ENCODE measurements around the gene NAV2. TPM values are rescaled to one million over a fixed set of nuclear protein-coding genes. Genes with fewer than 3 reads are reported as not detected.

Gene NAV2
- total RNA-seq, 2 donors from 2014 or later, result 21.3 to 45.3 TPM

GRCh38 chr11:19812096-19812495 is 99.5 kb downstream of the NAV2 start:
- TF ChIP-seq CTCF (IDR thresholded peaks at IDR 0.05), result no peak
- DNase-seq, result no peak
- Histone ChIP-seq H3K27me3 (no peaks in the 10 kb centered on the region), H3K9me3 (no peaks in the 10 kb centered on the region), H3K4me1 (no peaks in the 10 kb centered on the region), H3K9ac (ENCODE audit: low read depth in 2 of 2, low read length in 2 of 2) (no peak overlapping the region), H3K4me3 (no peak overlapping the region), H3K27ac (no peak overlapping the region), H3K36me3 (no peaks in the 10 kb centered on the region)
- intact Hi-C loops (cut with DNase I), result no loop called here

- DNase-seq, result no peak
- intact Hi-C loops (cut with DNase I), result no loop called here
- H3K36me3 ChIP-seq, result no peaks in the 10 kb centered on the region
- H3K27me3 ChIP-seq, result no peaks in the 10 kb centered on the region
- no peak overlapping the region for H3K27ac ChIP-seq
- H3K4me3 ChIP-seq, result no peak overlapping the region
- no peaks in the 10 kb centered on the region for H3K9me3 ChIP-seq
- no peak overlapping the region for H3K9ac ChIP-seq (ENCODE audit: low read depth in 2 of 2, low read length in 2 of 2)
- no peaks in the 10 kb centered on the region for H3K4me1 ChIP-seq
- no peak for TF ChIP-seq CTCF (IDR thresholded peaks at IDR 0.05)
Measured at GRCh38 chr11:19812710-19813109, 100.1 kb downstream of the NAV2 start.

GRCh38 chr11:19813158-19813879 is 100.7 kb downstream of the NAV2 start:
- no peaks in the 10 kb centered on the region for H3K4me1 ChIP-seq
- H3K27ac ChIP-seq, result no peak overlapping the region

GRCh38 chr11:19814421-19814820 is 101.8 kb downstream of the NAV2 start:
- Histone ChIP-seq H3K9me3 (no peaks in the 10 kb centered on the region), H3K4me3 (no peak overlapping the region), H3K4me1 (no peaks in the 10 kb centered on the region), H3K9ac (ENCODE audit: low read depth in 2 of 2, low read length in 2 of 2) (no peak overlapping the region), H3K27me3 (no peaks in the 10 kb centered on the region), H3K36me3 (no peaks in the 10 kb centered on the region), H3K27ac (no peak overlapping the region)
- no peak for DNase-seq
- no peak for TF ChIP-seq CTCF (IDR thresholded peaks at IDR 0.05)
- intact Hi-C loops (cut with DNase I), result no loop called here

More at GRCh38 chr11:19813158-19813879, 100.7 kb downstream of the NAV2 start:
- intact Hi-C loops (cut with DNase I), result no loop called here
- no peak overlapping the region for H3K9ac ChIP-seq (ENCODE audit: low read depth in 2 of 2, low read length in 2 of 2)
- no peaks in the 10 kb centered on the region for H3K9me3 ChIP-seq
- DNase-seq, result no peak
- no peak overlapping the region for H3K4me3 ChIP-seq
- H3K36me3 ChIP-seq, result no peaks in the 10 kb centered on the region
- TF ChIP-seq CTCF (IDR thresholded peaks at IDR 0.05), result no peak
- no peaks in the 10 kb centered on the region for H3K27me3 ChIP-seq

GRCh38 chr11:19816040-19816439 is 103.4 kb downstream of the NAV2 start:
- Histone ChIP-seq H3K36me3 (no peaks in the 10 kb centered on the region), H3K27me3 (no peaks in the 10 kb centered on the region), H3K27ac (no peak overlapping the region), H3K4me3 (no peak overlapping the region), H3K4me1 (no peaks in the 10 kb centered on the region), H3K9me3 (no peaks in the 10 kb centered on the region), H3K9ac (ENCODE audit: low read depth in 2 of 2, low read length in 2 of 2) (no peak overlapping the region)
- no peak for TF ChIP-seq CTCF (IDR thresholded peaks at IDR 0.05)
- no peak for DNase-seq
- intact Hi-C loops (cut with DNase I), result no loop called here

All from colonic mucosa (tissue), 4 donors.